BE2C (cell line): ENCODE measurements around the gene MMP27.

Experiments
- DNase-seq: peaks from one replicate; pipeline ENCODE4 v3.0.0-alpha.2; 2020
- H3K27me3 ChIP-seq: fragments of 250-450 bp; sonication (Bioruptor Pico); 2 replicates; pipeline ENCODE4 v1.5.1; 2020; ENCODE audit warnings: mild to moderate bottlenecking
- H3K36me3 ChIP-seq: fragments of 250-450 bp; sonication (Bioruptor Pico); 2 replicates; pipeline ENCODE4 v1.5.1; 2020; ENCODE audit warnings: mild to moderate bottlenecking
- H3K4me1 ChIP-seq: fragments of 250-450 bp; sonication (Bioruptor Pico); 2 replicates; pipeline ENCODE4 v1.5.1; 2020
- H3K4me3 ChIP-seq: 2 replicates; pipeline ENCODE4 v1.5.1; 2011; ENCODE audit warnings: low read depth, low read length
- H3K9me3 ChIP-seq: fragments of 250-450 bp; sonication (Bioruptor Pico); 2 replicates; pipeline ENCODE4 v1.5.1; 2020
- TF ChIP-seq, protein P1 (sequence below): IDR thresholded peaks from 2 replicates; pipeline ENCODE4 v1.5.1; 2012; ENCODE audit warnings: mild to moderate bottlenecking, low read depth, low read length

The MMP27 gene

DNA sequence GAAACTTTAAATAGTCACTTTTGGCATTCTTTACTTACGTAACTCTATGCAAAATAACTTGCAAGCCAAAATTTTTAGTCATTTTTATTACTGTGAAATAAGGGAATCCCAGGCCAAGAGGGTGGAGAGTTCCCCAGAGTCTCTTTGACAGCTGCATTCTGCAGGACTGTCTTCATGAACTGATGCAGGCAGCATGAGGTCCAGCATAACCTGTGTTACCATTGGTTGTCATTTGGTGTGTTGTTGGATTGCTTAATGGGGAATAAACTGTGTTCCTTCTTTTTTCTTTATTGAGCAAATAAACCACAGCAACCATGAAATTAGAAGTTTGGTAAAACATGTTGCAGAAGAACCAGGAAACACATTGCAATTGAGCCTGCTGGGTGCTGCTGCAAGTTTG, 24.6 kb downstream of the MMP27 start:
- no peak for DNase-seq
- no peaks in the 10 kb centered on the region for H3K27me3 ChIP-seq
- H3K4me1 ChIP-seq = no peaks in the 10 kb centered on the region
- no peaks in the 10 kb centered on the region for H3K36me3 ChIP-seq
- H3K9me3 ChIP-seq = no peaks in the 10 kb centered on the region
- TF ChIP-seq, protein P1, sequence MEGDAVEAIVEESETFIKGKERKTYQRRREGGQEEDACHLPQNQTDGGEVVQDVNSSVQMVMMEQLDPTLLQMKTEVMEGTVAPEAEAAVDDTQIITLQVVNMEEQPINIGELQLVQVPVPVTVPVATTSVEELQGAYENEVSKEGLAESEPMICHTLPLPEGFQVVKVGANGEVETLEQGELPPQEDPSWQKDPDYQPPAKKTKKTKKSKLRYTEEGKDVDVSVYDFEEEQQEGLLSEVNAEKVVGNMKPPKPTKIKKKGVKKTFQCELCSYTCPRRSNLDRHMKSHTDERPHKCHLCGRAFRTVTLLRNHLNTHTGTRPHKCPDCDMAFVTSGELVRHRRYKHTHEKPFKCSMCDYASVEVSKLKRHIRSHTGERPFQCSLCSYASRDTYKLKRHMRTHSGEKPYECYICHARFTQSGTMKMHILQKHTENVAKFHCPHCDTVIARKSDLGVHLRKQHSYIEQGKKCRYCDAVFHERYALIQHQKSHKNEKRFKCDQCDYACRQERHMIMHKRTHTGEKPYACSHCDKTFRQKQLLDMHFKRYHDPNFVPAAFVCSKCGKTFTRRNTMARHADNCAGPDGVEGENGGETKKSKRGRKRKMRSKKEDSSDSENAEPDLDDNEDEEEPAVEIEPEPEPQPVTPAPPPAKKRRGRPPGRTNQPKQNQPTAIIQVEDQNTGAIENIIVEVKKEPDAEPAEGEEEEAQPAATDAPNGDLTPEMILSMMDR = no peak
- H3K4me3 ChIP-seq = no peak overlapping the region

DNA sequence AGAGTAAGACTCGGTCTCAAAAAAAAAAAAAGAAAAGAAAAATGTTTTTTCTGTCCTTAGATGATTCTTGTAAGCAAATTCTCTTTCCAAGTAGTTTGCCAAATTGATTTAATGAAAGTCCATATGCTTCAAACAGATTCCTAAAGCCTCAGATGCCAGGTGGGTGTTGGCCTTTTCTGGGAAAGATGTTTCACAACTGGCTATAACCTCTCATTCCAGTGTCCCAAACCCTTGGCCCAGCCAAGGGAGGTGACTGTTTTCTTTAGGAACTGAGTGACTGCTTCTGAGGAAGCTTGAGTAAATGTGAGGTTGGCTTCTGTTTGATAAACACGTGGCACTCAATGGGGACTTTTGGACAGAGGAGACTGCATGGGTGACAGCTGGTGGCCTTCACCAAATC, 27.5 kb downstream of the MMP27 start:
- Histone ChIP-seq H3K4me3 (no peak overlapping the region), H3K4me1 (no peaks in the 10 kb centered on the region), H3K9me3 (no peaks in the 10 kb centered on the region), H3K27me3 (no peaks in the 10 kb centered on the region), H3K36me3 (no peaks in the 10 kb centered on the region)
- no peak for DNase-seq
- TF ChIP-seq, protein P1 = no peak

DNA sequence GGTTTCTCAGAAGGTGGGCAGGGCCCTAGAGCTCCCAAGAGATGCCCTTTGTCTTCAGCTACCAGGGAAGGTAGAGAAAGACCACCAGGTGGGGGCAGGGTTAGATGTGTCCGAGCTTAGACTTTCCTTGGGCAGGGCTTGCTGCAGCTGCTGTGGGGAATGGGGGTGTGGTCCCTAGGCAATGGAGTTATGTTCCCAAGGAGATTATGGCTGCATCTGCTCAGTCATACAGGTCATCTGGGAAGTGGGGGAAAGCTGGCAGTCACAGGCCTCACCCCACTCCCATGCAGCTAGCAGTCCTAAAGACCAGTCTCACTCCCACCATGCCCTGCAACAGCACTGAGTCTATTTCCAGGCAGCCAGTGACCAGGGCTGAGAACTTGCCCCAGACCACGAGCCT, 29.5 kb downstream of the MMP27 start:
- Histone ChIP-seq H3K4me1 (no peaks in the 10 kb centered on the region), H3K36me3 (no peaks in the 10 kb centered on the region), H3K9me3 (no peaks in the 10 kb centered on the region), H3K4me3 (no peak overlapping the region), H3K27me3 (no peaks in the 10 kb centered on the region)
- TF ChIP-seq, protein P1 = no peak
- DNase-seq = no peak

DNA sequence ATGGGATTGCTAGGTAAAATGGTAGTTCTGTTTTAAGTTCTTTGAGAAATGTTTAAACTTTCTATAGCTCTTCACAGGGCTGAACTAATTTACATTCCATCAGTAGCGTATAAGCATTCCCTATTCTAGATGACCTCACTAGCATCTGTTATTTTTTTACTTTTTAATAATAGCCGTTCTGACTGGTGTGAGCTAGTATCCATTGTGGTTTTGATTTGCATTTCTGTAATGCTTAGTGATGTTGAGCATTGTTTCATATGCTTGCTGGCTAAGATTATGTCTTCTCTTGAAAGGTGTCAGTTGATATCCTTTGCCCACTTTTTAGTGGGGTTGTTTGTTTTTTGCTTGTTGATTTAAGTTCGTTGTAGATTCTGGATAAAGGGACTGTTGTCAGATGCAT, 35.9 kb downstream of the MMP27 start:
- DNase-seq = no peak
- H3K9me3 ChIP-seq = no peaks in the 10 kb centered on the region

DNA sequence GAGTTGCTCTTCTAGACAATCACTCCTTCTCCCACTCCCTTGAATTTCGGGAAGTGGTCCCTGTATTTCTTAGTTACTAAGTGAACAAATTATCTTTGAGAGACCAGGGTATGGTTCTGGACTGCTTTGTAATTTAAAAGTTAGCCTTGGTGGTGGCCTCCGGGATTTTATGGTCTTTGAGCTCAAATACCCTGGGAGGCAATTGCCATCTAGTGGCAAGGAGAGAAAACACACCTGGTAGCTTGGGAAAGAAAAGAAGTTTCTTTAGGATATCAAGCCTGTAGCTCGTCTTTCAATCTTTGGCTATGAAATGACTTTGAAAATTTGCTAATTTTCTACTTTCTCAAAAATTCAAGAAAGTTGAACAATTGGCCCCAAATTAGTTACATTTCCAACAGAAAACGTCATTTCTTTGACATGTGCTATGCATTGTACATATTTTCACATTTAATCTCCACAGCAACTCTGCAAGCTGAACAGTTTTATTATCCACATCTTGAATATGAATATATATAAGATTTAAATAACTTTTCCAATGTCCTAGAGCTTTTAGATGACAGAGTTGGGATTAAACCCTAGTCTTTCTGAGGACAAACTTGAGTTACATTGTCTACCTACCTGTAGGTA, 39.1 kb downstream of the MMP27 start:
- Histone ChIP-seq H3K36me3 (no peaks in the 10 kb centered on the region), H3K4me1 (no peaks in the 10 kb centered on the region), H3K9me3 (no peaks in the 10 kb centered on the region), H3K27me3 (no peaks in the 10 kb centered on the region; the same call in 1 of the 2 replicates), H3K4me3 (no peak overlapping the region)
- peak; percentile 30 for DNase-seq
- TF ChIP-seq, protein P1 = peak; percentile 90

More for the DNA sequence above, 35.9 kb downstream of the MMP27 start:
- no peaks in the 10 kb centered on the region for H3K36me3 ChIP-seq
- no peaks in the 10 kb centered on the region for H3K27me3 ChIP-seq
- TF ChIP-seq, protein P1 = no peak
- H3K4me1 ChIP-seq = no peaks in the 10 kb centered on the region
- no peak overlapping the region for H3K4me3 ChIP-seq

DNA sequence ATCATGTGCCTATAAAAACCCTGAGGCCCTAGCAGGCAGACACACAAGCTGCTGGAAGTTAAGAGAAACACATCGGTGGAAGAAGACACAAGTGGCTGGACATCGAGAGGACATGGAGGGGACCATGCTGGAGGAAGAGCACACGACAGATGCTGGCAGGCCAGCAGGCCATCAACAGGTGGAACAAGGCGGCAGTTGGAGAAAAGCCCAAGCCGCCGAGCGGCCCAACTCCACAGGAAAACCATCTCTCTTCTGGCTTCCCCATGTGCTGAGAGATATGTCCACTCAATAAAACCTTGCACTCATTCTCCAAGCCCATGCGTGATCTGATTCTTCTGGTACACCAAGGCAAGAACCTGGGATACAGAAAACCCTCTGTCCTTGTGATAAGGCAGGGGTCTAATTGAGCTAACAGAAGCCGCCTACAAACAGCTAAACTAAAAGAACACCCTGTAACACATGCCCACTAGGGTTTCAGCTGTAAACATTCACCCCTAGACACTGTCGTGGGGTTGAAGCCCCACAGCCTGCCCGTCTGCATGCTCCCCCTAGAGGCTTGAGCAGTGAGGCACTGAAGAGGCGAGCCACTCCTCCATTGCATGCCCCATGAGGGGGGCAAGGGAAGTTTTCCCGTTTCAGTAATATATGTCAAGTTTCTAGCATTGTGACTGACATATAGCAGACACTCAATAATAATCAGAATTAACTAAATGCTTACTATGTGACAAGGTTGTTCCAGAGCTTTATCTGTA, 41.4 kb downstream of the MMP27 start:
- peak; percentile 42 for DNase-seq
- H3K9me3 ChIP-seq = no peaks in the 10 kb centered on the region
- H3K4me1 ChIP-seq = no peaks in the 10 kb centered on the region
- TF ChIP-seq, protein P1 = peak; percentile 58
- H3K4me3 ChIP-seq = no peak overlapping the region
- H3K36me3 ChIP-seq = no peaks in the 10 kb centered on the region
- H3K27me3 ChIP-seq = peaks cover 3% of the 10 kb centered on the region
